Spleen (tissue), 11 donors: ENCODE results near the gene CTXND1. TPM values are rescaled to one million over a fixed set of nuclear protein-coding genes. Genes with fewer than 3 reads are reported as not detected.

Experiments
- DNase-seq: peaks from one replicate; pipeline ENCODE4 v3.0.0-alpha.2; 2020
- H3K27ac ChIP-seq, 8 donors: fragments of 200-600 bp; sonication (generic) in 7 of 8; 1 replicate in 4 of 8; 2 replicates in 4 of 8; pipeline versions ENCODE4 v1.5.0 to v1.8.0; 2016 to 2021; ENCODE audit warnings: inconsistent platforms in 4 of 8, mild to moderate bottlenecking in 4 of 8, moderate library complexity in 1 of 8
- H3K27me3 ChIP-seq, 7 donors: fragments of 200-600 bp; sonication (generic) in 6 of 7; replicated peaks in 1 of 7; 1 replicate in 4 of 7; 2 replicates in 3 of 7; pipeline versions ENCODE4 v1.5.0 to v1.8.0; 2016 to 2021; ENCODE audit warnings: inconsistent platforms in 3 of 7, mild to moderate bottlenecking in 1 of 7
- H3K36me3 ChIP-seq, 6 donors: fragments of 200-600 bp; sonication (generic) in 5 of 6; 1 replicate in 4 of 6; 2 replicates in 2 of 6; pipeline versions ENCODE4 v1.5.0 to v1.8.0; 2016 to 2021; ENCODE audit warnings: inconsistent platforms in 2 of 6
- H3K4me1 ChIP-seq, 6 donors: fragments of 200-600 bp; sonication (generic) in 5 of 6; 1 replicate in 3 of 6; 2 replicates in 3 of 6; pipeline versions ENCODE4 v1.5.0 to v1.8.0; 2016 to 2021; ENCODE audit warnings: inconsistent platforms in 3 of 6
- H3K4me3 ChIP-seq, 8 donors: fragments of 200-600 bp; sonication (generic) in 7 of 8; 1 replicate in 4 of 8; 2 replicates in 4 of 8; pipeline versions ENCODE4 v1.5.0 to v1.8.0; 2016 to 2021; ENCODE audit warnings: inconsistent platforms in 4 of 8, mild to moderate bottlenecking in 4 of 8, moderate library complexity in 2 of 8
- H3K9me3 ChIP-seq, 8 donors: fragments of 200-600 bp; sonication (generic) in 7 of 8; 1 replicate in 4 of 8; 2 replicates in 4 of 8; pipeline versions ENCODE4 v1.5.0 to v1.8.0; 2016 to 2021; ENCODE audit warnings: inconsistent platforms in 4 of 8
- POLR2A ChIP-seq, 3 donors: fragments of 450-650 bp; IDR thresholded peaks; one replicate each; pipeline ENCODE4 v1.5.1; 2017; ENCODE audit warnings: antibody characterized with exemption in 3 of 3, mild to moderate bottlenecking in 1 of 3
- POLR2AphosphoS5 ChIP-seq, 3 donors: sonication (generic); formaldehyde crosslinking; IDR thresholded peaks; one replicate each; pipeline ENCODE4 v1.5.1; 2017; ENCODE audit warnings: antibody characterized with exemption in 3 of 3
- WGBS, 5 donors: extraction: QIAGEN DNeasy Blood & Tissue Kit in 3 of 5; methylation state at CpG; one replicate each; pipeline versions ENCODE4 v1.1.5 to v1.1.7; 2013 to 2018; 5-methylcytosine and 5-hydroxymethylcytosine counted together
- intact Hi-C: fragments of 100-400 bp; cut with DNase I; formaldehyde crosslinking; loops from one replicate; pipeline ENCODE4 v1.15.0; 2023; ENCODE audit warnings: low total_unique reads
- polyA plus RNA-seq, 3 donors: library from polyadenylated mRNA; stranded (reverse); fragments of 200-250 nt; gene quantifications; one replicate each; pipeline ENCODE4 v1.2.1, GENCODE V29; 2013
- total RNA-seq, 7 donors: library from RNA; depleted of rRNA in 3 of 7; stranded (reverse); fragments of >200 nt in 3 of 7; fragmentation: NEBNext Ultra II Directional in 4 of 7; extraction: Animal tissue kit (Norgen Biotek cat#: 25700) in 4 of 7; gene quantifications; one replicate each; pipeline versions ENCODE4 v1.1.0 to v1.2.1, GENCODE V29; 2016 to 2021
- TF ChIP-seq, protein P1 (sequence below), 11 experiments: fragments of 200-600 bp in 7 of 11; fragments of 450-650 bp in 4 of 11; sonication (generic) in 4 of 11; IDR thresholded peaks in 8 of 11; conservative IDR thresholded peaks in 3 of 11; 1 replicate in 7 of 11; 2 replicates in 4 of 11; pipeline versions ENCODE4 v1.4.0 to v1.8.0; 2016 to 2021; ENCODE audit warnings: antibody characterized with exemption in 11 of 11, inconsistent platforms in 4 of 11, mild to moderate bottlenecking in 1 of 11
- donor health status: healthy with polysubstance abuse.
- donor health status: DM: no; HTN: no; CAD: no; lungs with moderate emphysema.
- donor health status: DM: no; HTN: no; CAD: no.
- donor health status: Bipolar disorder and iron deficiency.
- donor health status: healthy.
- donor health status: DM: no; HTN: no; CAD: no.
- donor health status: DM: yes; HTN: yes; CAD: no.

The CTXND1 gene
- total and polyA plus RNA-seq, 10 donors, result 0.20 to 5.2 (median 1.4) TPM

GRCh38 chr15:80191198-80191597 is 60.8 kb downstream of the CTXND1 start:
- H3K9me3 ChIP-seq, result no peaks in the 10 kb centered on the region
- 90 to 97% (median 97%) methylated on average over 2 of the region's 2 CpGs for WGBS, 5 donors
- H3K27me3 ChIP-seq, result no peaks in the 10 kb centered on the region
- TF ChIP-seq POLR2AphosphoS5 (IDR thresholded peaks at IDR 0.05) (no peak), POLR2A (IDR thresholded peaks at IDR 0.05) (no peak)
- TF ChIP-seq, protein P1, sequence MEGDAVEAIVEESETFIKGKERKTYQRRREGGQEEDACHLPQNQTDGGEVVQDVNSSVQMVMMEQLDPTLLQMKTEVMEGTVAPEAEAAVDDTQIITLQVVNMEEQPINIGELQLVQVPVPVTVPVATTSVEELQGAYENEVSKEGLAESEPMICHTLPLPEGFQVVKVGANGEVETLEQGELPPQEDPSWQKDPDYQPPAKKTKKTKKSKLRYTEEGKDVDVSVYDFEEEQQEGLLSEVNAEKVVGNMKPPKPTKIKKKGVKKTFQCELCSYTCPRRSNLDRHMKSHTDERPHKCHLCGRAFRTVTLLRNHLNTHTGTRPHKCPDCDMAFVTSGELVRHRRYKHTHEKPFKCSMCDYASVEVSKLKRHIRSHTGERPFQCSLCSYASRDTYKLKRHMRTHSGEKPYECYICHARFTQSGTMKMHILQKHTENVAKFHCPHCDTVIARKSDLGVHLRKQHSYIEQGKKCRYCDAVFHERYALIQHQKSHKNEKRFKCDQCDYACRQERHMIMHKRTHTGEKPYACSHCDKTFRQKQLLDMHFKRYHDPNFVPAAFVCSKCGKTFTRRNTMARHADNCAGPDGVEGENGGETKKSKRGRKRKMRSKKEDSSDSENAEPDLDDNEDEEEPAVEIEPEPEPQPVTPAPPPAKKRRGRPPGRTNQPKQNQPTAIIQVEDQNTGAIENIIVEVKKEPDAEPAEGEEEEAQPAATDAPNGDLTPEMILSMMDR (IDR thresholded peaks at IDR 0.05 in 8 of 11, conservative IDR thresholded peaks at IDR 0.05 in 3 of 11), result no peak
- H3K27ac ChIP-seq, result no peak overlapping the region
- intact Hi-C loops, result no loop called here
- no peak for DNase-seq
- no peak overlapping the region for H3K4me3 ChIP-seq
- no peaks in the 10 kb centered on the region for H3K4me1 ChIP-seq
- peaks cover 0 to 24% (median 8%) of the 10 kb centered on the region in 6 donors for H3K36me3 ChIP-seq

DNA sequence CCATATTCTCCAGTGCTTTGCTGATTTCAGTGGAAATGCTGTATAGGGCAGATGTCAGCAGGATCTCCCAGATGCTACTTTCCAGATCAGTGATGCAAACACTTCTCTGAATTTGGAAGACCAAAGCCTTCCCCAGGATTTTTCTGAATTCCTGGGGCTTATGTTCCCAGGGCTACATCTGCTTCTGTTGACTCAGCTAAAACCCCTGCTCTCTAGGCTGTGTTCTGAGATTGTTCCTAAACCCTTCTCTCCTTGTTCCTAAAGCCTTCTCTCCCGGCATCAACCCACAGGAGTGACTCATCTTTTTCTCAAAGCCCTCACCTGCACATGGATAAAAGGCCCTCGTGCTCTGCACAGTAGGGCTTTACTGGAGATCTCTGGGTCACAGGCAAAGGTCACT is 63.8 kb downstream of the CTXND1 start:
- TF ChIP-seq POLR2A (IDR thresholded peaks at IDR 0.05) (no peak), POLR2AphosphoS5 (IDR thresholded peaks at IDR 0.05) (no peak)
- TF ChIP-seq, protein P1 (IDR thresholded peaks at IDR 0.05 in 8 of 11, conservative IDR thresholded peaks at IDR 0.05 in 3 of 11), result no peak
- H3K9me3 ChIP-seq, result peaks cover 0 to 3% (median 0%) of the 10 kb centered on the region in 8 donors
- 82 to 92% (median 91%) methylated on average over 2 of the region's 2 CpGs for WGBS, 5 donors
- intact Hi-C loops, result no loop called here
- H3K27me3 ChIP-seq, result no peaks in the 10 kb centered on the region
- H3K27ac ChIP-seq, result no peak overlapping the region
- no peak for DNase-seq
- no peaks in the 10 kb centered on the region for H3K4me1 ChIP-seq
- H3K4me3 ChIP-seq, result no peak overlapping the region
- H3K36me3 ChIP-seq, result peaks cover 0 to 54% (median 14%) of the 10 kb centered on the region in 6 donors

DNA sequence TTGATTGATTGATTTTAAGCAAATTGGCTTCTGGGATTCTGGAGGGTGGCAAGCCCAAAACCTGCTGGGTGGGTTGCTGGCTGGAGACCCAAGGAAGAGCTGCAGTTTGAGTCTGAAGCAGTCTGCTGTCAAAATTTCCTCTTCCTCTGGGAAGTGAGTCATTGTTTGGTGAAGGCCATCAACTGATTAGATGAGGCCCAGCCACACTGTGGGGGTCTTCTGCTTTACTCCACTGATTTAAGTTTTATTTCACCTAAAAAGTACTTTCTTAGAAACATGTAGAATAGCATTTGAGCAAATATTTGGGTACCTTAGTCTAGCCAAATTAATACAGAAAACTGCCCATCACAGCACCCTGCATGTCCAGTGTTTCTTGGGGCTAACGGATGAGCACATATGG is 65.4 kb downstream of the CTXND1 start:
- Histone ChIP-seq H3K27ac (no peak overlapping the region), H3K4me1 (no peaks in the 10 kb centered on the region), H3K9me3 (peaks cover 0 to 3% (median 0%) of the 10 kb centered on the region in 8 donors), H3K27me3 (no peaks in the 10 kb centered on the region), H3K4me3 (no peak overlapping the region), H3K36me3 (peaks cover 0 to 70% (median 18%) of the 10 kb centered on the region in 6 donors)
- intact Hi-C loops, result no loop called here
- DNase-seq, result no peak
- TF ChIP-seq, protein P1 (IDR thresholded peaks at IDR 0.05 in 8 of 11, conservative IDR thresholded peaks at IDR 0.05 in 3 of 11), result no peak
- no peak for TF ChIP-seq POLR2AphosphoS5 (IDR thresholded peaks at IDR 0.05)
- TF ChIP-seq POLR2A (IDR thresholded peaks at IDR 0.05), result no peak
- 86 to 100% (median 98%) methylated on average over 1 of the region's 1 CpG for WGBS, 5 donors

DNA sequence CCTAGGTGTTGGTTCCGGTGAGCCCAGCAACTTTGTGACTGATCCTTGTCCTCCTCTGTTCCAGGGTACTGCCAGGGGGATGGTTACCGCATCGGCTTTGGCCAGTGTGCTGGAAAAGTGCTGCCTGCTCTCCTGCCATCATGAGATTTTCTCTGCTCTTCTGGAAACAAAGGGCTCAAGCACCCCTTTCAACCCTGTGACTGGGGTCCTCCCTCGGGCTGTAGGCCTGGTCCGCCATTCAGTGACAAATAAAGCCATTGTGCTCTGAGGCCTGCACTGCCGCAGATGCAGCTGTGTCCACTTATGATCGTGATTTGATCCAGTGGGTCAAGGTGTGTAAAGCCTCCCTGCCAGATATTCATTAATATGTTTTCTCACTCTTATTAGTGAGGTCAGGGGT is 65.9 kb downstream of the CTXND1 start:
- TF ChIP-seq, protein P1 (IDR thresholded peaks at IDR 0.05 in 8 of 11, conservative IDR thresholded peaks at IDR 0.05 in 3 of 11), result no peak
- Histone ChIP-seq H3K27ac (no peak overlapping the region), H3K36me3 (peaks cover 0 to 76% (median 23%) of the 10 kb centered on the region in 6 donors), H3K9me3 (peaks cover 0 to 3% (median 0%) of the 10 kb centered on the region in 8 donors), H3K4me3 (no peak overlapping the region), H3K27me3 (no peaks in the 10 kb centered on the region), H3K4me1 (no peaks in the 10 kb centered on the region)
- DNase-seq, result no peak
- intact Hi-C loops, result no loop called here
- WGBS, 5 donors, result 95 to 99% (median 96%) methylated on average over 7 of the region's 7 CpGs
